Neural crest cell (in vitro differentiated cells): ENCODE data around the gene CDK1. TPM values are rescaled to one million over a fixed set of nuclear protein-coding genes. Genes with fewer than 3 reads are reported as not detected.
"Not testable (repeated sequence)": the region's sequence is repeated elsewhere in the genome, so short reads cannot be mapped to it uniquely, and the experiment has no call there.

Experiments used
- DNase-seq: peaks from one replicate; pipeline ENCODE4 v3.0.0; 2021; ENCODE audit warnings: low read depth, mixed read lengths, low spot score
- H3K27ac Mint-ChIP-seq: one replicate; pipeline ENCODE4 v1.8.0; 2021; ENCODE audit warnings: mild to moderate bottlenecking, mixed read lengths; ENCODE audit not compliant: unreplicated experiment
- H3K27me3 Mint-ChIP-seq: 2 replicates; pipeline ENCODE4 v1.8.0; 2021; ENCODE audit warnings: low read depth, mild to moderate bottlenecking, mixed read lengths
- H3K36me3 Mint-ChIP-seq: 2 replicates; pipeline ENCODE4 v1.8.0; 2021; ENCODE audit warnings: low read depth, mild to moderate bottlenecking, mixed read lengths
- H3K4me1 Mint-ChIP-seq: 2 replicates; pipeline ENCODE4 v1.8.0; 2021; ENCODE audit warnings: mixed read lengths
- H3K4me3 Mint-ChIP-seq: one replicate; pipeline ENCODE4 v1.8.0; 2021; ENCODE audit warnings: mild to moderate bottlenecking, mixed read lengths
- H3K9me3 Mint-ChIP-seq: 2 replicates; pipeline ENCODE4 v1.8.0; 2021; ENCODE audit warnings: mixed read lengths
- CTCF ChIP-seq: fragments of 200-600 bp; sonication (generic); conservative IDR thresholded peaks from 2 replicates; pipeline ENCODE4 v1.5.0; 2021; ENCODE audit warnings: antibody characterized with exemption, mild to moderate bottlenecking
- total RNA-seq: library from RNA; stranded (reverse); gene quantifications from 2 replicates; pipeline ENCODE4 v1.2.1, GENCODE V29; 2021

CDK1 gene
- total RNA-seq, 1 donor from 2014 or later, result 92.8 TPM

- DNase-seq, result no peak
- Mint-ChIP-seq H3K4me1 (peaks cover 23% of the 10 kb centered on the region), H3K9me3 (peaks cover 5% of the 10 kb centered on the region), H3K27ac (no peak overlapping the region), H3K4me3 (no peak overlapping the region), H3K36me3 (no peaks in the 10 kb centered on the region), H3K27me3 (no peaks in the 10 kb centered on the region)
- TF ChIP-seq CTCF, result no peak
Measured at GRCh38 chr10:60827791-60828488, 49.7 kb downstream of the CDK1 start.

- no peak for DNase-seq
- no peaks in the 10 kb centered on the region for H3K27me3 Mint-ChIP-seq
- no peak overlapping the region for H3K27ac Mint-ChIP-seq
- no peak for TF ChIP-seq CTCF
- peaks cover 17% of the 10 kb centered on the region for H3K4me1 Mint-ChIP-seq
- no peak overlapping the region for H3K4me3 Mint-ChIP-seq
- H3K9me3 Mint-ChIP-seq, result peaks cover 5% of the 10 kb centered on the region
- H3K36me3 Mint-ChIP-seq, result no peaks in the 10 kb centered on the region
Measured at GRCh38 chr10:60828489-60828852, 50.2 kb downstream of the CDK1 start.

GRCh38 chr10:60832136-60832535 lies 53.9 kb downstream of the CDK1 start:
- not testable (repeated sequence) for H3K27ac Mint-ChIP-seq, H3K4me1 Mint-ChIP-seq, H3K4me3 Mint-ChIP-seq

GRCh38 chr10:60834401-60834800 lies 56.1 kb downstream of the CDK1 start:
- Mint-ChIP-seq H3K9me3 (peaks cover 5% of the 10 kb centered on the region), H3K27me3 (no peaks in the 10 kb centered on the region), H3K27ac (no peak overlapping the region), H3K4me1 (peaks cover 5% of the 10 kb centered on the region), H3K4me3 (no peak overlapping the region), H3K36me3 (no peaks in the 10 kb centered on the region)
- DNase-seq, result no peak
- no peak for TF ChIP-seq CTCF

More at GRCh38 chr10:60832136-60832535, 53.9 kb downstream of the CDK1 start:
- DNase-seq, H3K36me3 Mint-ChIP-seq, H3K9me3 Mint-ChIP-seq, H3K27me3 Mint-ChIP-seq: not testable (repeated sequence)

- no peaks in the 10 kb centered on the region for H3K27me3 Mint-ChIP-seq
- peaks cover 5% of the 10 kb centered on the region for H3K4me1 Mint-ChIP-seq
- no peak overlapping the region for H3K4me3 Mint-ChIP-seq
- no peak for DNase-seq
- no peak for TF ChIP-seq CTCF
- H3K36me3 Mint-ChIP-seq, result no peaks in the 10 kb centered on the region
- H3K9me3 Mint-ChIP-seq, result peaks cover 5% of the 10 kb centered on the region
- no peak overlapping the region for H3K27ac Mint-ChIP-seq
Measured at GRCh38 chr10:60835049-60835448, 56.8 kb downstream of the CDK1 start.

- not testable (repeated sequence) for H3K27ac Mint-ChIP-seq, H3K9me3 Mint-ChIP-seq, H3K36me3 Mint-ChIP-seq, H3K27me3 Mint-ChIP-seq, H3K4me3 Mint-ChIP-seq, H3K4me1 Mint-ChIP-seq, DNase-seq
Measured at GRCh38 chr10:60841227-60841626, 62.9 kb downstream of the CDK1 start.
